Measurements from ENCODE around the gene DENND6B. TPM values are rescaled to one million over a fixed set of nuclear protein-coding genes. Genes with fewer than 3 reads are reported as not detected.

Gene DENND6B
- total RNA-seq, 1 donor from 2014 or later: 1.8 TPM

DNA sequence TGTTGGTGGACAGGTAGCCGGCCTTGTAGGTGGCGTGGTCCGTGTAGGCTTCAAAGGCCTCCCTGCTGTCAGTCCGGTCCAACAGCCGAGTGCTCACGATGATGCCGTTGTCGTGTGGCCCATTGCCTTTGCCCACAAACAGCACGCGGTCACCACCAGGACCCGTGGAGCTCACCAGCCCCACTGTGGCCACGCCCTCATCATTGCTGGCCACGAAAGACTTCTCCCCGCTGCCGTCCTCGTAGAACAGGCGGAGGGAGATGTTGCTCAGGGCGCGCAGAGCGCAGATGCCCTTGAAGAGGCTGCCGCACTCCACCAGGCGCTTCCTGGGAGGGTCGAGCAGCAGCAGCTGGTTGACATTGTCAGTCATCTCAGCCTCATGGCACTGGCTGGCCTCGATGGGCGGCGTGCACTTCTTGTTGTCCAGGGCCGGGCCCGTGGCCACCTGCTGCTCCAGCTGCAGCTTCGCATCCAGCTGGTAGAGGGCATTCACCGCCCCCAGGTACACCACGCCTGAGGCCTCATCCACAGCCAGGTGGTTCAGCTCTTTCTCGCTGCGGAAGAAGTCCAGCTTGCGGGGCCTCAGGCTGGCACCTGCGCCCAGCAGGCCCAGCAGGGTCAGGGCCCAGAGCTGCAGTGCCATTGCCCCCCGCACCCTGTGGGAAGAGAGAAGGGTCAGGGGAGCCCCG, 36.7 kb downstream of the DENND6B start:
- DNase-seq (ENCODE audit: low spot score) (no peak), ATAC-seq (no peak)

DNA sequence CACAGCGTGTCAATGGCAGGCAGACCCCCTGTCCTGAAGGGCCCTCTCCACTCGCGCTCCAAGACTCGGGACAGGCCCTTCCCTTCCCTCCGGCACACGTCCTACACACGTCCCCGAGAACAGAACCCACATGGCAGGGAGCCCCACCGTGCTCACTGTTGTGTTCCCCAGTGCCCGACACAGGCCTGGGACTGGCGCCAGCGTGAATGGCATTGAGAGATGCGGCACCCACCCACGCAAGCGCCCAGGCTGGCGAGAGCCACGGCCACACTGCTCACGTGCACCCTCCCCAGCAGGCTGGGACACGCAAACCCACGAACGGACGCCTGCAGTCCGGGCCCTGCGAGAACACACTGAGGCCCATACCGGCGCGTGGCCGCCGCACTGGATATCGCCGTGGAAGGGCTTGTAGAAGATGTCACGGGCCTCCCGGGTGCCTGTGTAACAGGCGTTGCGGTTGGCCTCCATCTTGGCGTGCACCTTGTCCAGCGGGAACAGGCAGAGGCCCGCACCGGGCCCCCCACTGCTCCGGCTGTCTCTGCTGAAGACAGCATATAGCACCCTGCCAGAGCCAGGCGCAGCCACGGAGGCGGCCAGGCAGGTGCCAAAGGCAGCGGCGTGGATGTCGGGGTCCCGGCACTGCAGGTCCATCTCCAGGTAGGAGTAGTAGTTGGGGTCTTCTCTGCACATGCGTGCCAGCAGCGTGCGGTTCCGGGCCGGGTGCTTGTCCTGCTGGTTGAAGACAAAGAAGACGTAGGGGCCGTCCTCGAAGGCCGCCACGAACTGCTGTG, 37.5 kb downstream of the DENND6B start:
- ATAC-seq (no peak), DNase-seq (ENCODE audit: low spot score) (no peak)

DNA sequence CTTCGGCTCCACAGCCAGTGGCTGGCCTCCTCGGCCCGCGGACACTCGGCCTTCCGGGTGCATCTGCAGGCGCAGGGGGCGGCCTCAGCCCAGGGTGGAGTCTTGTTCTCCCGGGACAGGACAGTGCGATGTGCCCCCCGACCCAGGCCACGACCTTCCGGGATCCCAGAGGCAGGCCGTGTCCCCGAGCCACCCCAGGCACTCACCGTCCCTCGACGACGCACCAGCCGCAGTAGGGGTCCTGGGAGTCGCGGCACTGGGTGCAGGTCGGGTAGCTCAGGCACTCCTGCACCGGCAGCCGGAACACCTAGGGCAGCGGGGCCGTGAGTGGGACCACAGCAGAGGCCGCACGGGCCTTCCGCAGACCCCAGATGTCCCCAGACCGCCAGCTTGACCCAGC, 39.1 kb downstream of the DENND6B start:
- ATAC-seq (no peak), DNase-seq (ENCODE audit: low spot score) (no peak)

GRCh38 chr22:50286701-50287318, 40.0 kb downstream of the DENND6B start:
- no peak for DNase-seq (ENCODE audit: low spot score)
- ATAC-seq: no peak

GRCh38 chr22:50286275-50286674, 40.5 kb downstream of the DENND6B start:
- no peak for ATAC-seq
- no peak for DNase-seq (ENCODE audit: low spot score)

DNA sequence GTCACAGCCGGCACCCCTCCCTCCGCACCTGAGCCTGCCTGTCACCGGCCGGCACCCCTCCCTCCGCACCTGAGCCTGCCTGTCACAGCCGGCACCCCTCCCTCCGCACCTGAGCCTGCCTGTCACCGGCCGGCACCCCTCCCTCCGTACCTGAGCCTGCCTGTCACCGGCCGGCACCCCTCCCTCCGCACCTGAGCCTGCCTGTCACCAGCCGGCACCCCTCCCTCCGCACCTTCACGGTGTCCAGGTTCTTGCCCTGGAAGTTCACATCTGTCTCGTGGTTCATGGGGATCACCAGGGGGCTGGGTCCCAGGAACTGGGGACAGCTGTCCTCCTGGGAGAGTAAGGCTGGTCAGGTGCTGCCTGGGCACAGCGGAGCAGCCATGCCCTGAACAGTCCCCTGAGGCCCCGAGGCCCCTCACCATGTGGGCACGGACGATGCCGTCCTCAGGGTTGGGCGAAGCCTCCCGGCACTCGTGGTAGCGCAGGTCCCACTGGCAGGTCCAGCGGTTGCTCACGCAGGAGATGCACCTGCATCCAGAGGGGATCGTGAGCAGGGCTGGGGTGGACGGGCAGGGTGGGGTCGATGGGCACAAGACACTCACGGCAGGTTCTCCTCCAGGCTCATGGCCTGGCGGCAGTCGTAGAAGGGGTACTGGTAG, 41.1 kb downstream of the DENND6B start:
- DNase-seq (ENCODE audit: low spot score): no peak
- no peak for ATAC-seq

- ATAC-seq (no peak), DNase-seq (ENCODE audit: low spot score) (no peak)
Measured at GRCh38 chr22:50284479-50284878, 42.3 kb downstream of the DENND6B start.

DNA sequence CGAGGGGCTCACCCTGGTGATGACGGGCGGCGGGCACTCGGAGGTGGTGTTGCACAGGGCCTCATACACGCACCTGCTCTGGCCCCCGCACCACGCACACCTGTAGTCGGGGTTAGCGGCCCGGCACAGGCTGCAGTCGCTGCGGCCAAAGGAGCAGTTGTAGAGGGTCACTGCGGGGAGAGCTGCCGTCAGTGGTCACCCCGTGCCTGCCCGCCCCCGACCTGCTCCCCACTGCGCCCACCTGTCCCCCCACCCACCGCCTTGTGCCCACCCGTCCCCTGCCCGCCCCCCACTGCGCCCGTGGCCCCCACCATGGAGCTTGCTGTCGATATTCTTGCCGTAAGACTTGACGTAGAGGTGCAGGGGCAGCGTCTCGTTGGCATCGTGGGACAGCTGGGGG, 43.0 kb downstream of the DENND6B start:
- DNase-seq (ENCODE audit: low spot score): no peak
- ATAC-seq: no peak

- ATAC-seq: peak; percentile 9
- DNase-seq (ENCODE audit: low spot score): no peak
Measured at GRCh38 chr22:50282361-50283155, 44.3 kb downstream of the DENND6B start.

- ATAC-seq (peak; percentile 4), DNase-seq (ENCODE audit: low spot score) (no peak)
Measured at GRCh38 chr22:50281957-50282356, 44.9 kb downstream of the DENND6B start.

DNA sequence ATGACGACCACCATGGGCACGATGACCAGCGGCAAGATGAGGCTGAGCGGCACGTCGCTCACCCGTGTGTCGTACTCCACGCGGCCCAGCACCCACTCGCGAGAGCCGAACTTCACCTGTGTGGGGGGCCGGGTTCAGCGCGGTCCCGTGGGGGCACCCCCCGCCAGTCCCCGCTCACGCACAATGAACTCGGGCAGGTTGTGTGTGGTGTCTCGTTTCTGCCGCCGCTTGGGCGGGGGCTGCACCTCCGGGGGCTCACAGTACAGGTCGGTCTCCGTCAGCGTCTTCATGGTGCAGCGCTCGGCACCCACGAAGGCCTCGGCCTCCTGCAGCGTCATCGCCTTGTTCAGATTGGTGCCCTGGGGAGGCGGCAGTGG, 45.4 kb downstream of the DENND6B start:
- ATAC-seq: no peak
- DNase-seq (ENCODE audit: low spot score): no peak

DNA sequence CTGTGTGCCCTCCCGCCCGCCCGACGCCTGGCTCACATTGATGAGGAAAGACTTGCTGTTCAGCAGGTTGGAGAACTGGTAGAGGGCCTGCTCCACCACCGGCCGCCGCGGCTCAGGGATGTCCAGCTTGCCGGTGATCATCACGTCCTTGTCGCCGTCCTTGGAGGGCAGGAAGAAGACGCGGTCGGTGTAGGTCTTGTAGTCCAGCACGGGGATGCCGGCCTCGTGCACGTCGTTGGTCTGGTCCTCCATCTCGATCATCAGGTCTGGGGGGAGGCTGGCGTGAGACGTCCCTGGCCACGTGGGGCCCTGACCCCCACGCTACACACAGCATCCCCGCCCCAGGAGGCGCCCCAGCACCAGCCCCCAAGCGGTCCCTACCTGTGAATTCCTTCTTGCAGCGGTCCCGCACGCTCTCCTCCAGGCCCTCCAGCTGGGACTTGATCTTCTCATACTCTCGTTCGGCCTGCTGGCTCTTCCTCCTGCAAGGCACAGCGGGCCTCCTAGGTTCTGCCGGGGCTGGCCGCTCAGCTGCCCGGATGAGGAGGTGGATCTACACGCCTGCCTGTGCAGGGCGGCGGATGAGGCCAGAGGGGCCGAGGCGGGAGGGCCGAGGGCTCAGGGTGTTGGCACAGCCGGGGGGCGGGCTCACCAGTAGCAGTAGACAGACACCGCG, 46.0 kb downstream of the DENND6B start:
- ATAC-seq (no peak), DNase-seq (ENCODE audit: low spot score) (no peak)

DNA sequence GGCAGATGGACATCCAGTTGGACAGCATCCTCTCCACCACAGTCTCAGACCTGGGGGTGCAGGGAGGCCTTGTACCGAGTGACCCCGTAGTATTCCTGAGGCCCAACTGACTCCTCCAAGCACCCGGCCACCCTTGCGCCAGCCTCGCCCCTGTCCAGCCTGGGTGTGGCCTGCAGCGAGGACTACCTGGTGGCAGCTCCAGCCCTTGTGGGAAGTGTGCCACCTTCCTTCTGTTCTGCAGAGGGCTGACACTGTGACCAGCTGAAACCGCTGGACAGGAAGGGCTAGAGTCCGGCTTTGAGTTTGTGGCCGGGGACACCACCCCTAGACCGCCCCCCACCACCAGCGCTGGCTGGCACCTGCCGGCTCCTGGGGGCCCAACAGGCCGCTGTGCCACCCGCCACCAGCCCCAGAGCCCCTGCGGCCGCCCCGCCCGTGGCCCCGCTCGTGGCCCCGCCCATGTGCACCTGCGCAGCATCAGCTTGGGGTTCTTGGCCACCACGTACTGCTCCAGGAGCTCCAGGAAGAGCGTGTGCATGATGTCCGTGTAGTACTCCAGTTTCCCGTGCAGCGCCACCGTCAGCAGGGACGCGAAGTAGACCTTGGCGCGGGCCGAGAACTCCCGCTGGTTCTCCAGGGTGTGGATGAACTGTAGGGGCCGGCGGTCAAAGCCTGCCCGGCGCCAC, 46.6 kb downstream of the DENND6B start:
- DNase-seq (ENCODE audit: low spot score) (no peak), ATAC-seq (no peak)

DNA sequence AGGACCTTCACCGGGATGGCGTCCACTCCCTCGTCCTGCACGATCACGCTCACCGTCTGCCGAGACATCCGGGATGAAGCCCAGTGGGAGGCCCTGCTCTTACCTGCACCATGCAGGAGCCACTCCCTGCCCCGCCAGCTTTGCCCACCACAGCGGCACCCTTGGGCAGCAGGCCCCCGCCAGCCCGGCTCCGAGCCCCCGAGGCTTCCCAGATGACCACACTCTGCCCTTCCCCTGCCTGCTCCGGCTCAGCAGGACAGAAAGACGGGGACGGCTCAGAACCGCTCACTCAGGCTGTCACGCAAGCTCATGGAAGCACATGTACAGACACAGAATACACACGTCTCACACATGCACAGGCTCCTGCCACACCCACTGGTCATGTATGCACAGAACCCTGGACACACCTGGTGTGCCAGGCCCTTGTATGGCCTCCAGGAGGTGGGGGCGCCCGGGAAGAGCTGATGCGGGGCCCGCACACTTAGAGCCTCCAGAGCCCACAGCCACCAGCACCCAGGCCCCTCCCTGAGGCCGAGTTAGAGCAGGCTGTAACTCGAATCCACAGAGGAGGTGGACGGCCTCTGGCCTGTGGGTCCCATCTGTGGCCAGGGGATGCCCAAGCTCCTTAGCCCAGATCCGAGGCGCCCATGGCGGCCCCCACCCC, 47.7 kb downstream of the DENND6B start:
- DNase-seq (ENCODE audit: low spot score): no peak
- ATAC-seq: no peak

GRCh38 chr22:50278461-50278860, 48.4 kb downstream of the DENND6B start:
- no peak for DNase-seq (ENCODE audit: low spot score)
- no peak for ATAC-seq

GRCh38 chr22:50277761-50278160, 49.1 kb downstream of the DENND6B start:
- no peak for ATAC-seq
- DNase-seq (ENCODE audit: low spot score): no peak

DNA sequence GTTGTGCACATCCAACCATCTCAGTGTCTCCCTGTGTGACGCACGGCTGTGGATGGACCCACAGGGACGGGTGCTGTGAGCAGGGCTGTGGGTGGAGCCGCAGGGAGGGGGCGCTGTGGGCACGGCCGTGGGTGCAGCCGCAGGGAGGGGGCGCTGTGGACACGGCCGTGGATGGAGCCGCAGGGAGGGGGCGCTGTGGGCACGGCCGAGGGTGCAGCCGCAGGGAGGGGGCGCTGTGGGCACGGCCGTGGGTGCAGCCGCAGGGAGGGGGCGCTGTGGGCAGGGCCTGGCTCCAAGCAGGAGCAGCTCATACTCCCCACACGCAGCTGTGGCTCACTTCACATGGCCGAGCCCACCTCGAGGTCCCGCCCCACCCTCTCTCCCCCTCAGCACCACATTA, 50.7 kb downstream of the DENND6B start:
- ATAC-seq (peak; percentile 68), DNase-seq (ENCODE audit: low spot score) (peak; percentile 69)

GRCh38 chr22:50275181-50276055, 51.4 kb downstream of the DENND6B start:
- no peak for ATAC-seq
- DNase-seq (ENCODE audit: low spot score): no peak
